ENCODE results near the gene IL17A. TPM values are rescaled to one million over a fixed set of nuclear protein-coding genes. Genes with fewer than 3 reads are reported as not detected.

IL17A gene
- total RNA-seq, 1 experiment from 2014 or later: not detected

DNA sequence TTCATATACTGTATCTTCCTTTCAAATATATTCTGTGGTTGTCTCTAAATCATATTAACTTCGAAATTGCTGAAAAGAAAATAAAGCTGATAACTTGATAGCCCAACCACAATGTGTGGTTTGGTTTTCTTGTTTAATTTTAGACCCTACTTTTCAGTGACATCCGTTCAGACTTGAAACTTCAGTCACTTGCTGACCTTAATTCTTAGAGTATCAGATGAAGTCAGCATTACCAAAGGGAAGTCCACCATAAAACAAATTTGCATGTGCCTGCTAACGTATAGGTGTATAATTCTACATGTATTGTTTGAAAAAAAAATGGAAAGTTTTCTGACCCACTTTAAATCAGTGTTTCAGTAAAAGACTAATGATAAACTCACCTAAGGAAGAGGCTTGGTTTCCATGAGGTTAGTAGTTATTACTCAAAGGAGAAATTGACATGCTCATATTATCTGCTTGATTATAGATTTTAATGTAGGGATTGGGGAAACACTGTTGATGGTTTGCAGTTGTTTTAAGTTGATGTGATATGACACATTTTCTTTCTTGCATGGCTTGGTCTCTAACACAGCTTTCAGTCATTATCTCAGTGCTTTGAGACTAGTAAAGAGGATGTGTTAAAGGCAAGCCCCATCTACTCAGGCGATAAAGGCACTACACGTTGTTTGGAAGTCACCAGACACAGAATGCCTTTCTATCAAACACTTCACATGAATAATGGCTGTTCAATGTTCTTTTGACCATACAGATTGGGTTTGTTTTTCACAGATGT, 5.2 kb upstream of the IL17A start:
- no peaks in the 10 kb centered on the region for H3K4me1 ChIP-seq (replicated peaks; ENCODE audit: insufficient read depth)
- no peaks in the 10 kb centered on the region for H4K20me1 ChIP-seq (ENCODE audit: insufficient read depth)
- ChIA-PET POLR2A (ENCODE audit: unreplicated experiment) (no interaction called here), CTCF (no interaction called here)
- no TSS peak for BruUV-seq (replicated peaks)
- H3K79me2 ChIP-seq (ENCODE audit: low read depth): no peaks in the 10 kb centered on the region
- no peak overlapping the region for H3K4me2 ChIP-seq
- DNase-seq: no peak
- no peak for TF ChIP-seq EZH2 (IDR thresholded peaks at IDR 0.05; ENCODE audit: low read depth)
- TF ChIP-seq, protein P1, sequence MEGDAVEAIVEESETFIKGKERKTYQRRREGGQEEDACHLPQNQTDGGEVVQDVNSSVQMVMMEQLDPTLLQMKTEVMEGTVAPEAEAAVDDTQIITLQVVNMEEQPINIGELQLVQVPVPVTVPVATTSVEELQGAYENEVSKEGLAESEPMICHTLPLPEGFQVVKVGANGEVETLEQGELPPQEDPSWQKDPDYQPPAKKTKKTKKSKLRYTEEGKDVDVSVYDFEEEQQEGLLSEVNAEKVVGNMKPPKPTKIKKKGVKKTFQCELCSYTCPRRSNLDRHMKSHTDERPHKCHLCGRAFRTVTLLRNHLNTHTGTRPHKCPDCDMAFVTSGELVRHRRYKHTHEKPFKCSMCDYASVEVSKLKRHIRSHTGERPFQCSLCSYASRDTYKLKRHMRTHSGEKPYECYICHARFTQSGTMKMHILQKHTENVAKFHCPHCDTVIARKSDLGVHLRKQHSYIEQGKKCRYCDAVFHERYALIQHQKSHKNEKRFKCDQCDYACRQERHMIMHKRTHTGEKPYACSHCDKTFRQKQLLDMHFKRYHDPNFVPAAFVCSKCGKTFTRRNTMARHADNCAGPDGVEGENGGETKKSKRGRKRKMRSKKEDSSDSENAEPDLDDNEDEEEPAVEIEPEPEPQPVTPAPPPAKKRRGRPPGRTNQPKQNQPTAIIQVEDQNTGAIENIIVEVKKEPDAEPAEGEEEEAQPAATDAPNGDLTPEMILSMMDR (conservative IDR thresholded peaks at IDR 0.05): no peak
- no peaks in the 10 kb centered on the region for H3K36me3 ChIP-seq (ENCODE audit: low read depth)
- intact Hi-C loops (cut with micrococcal nuclease; ENCODE audit: unreplicated experiment): loop anchor here (5.0 kb wide), 1 partner anchor 524 kb away; no protein-coding TSS in a partner anchor
- H3K9me2 ChIP-seq (ENCODE audit: insufficient read depth): no peaks in the 10 kb centered on the region
- no peaks in the 10 kb centered on the region for H3K9me3 ChIP-seq (ENCODE audit: insufficient read depth, low read depth)
- no peak overlapping the region for H3K4me3 ChIP-seq
- H3F3A ChIP-seq (ENCODE audit: insufficient read depth, low read depth): no peaks in the 10 kb centered on the region
- H3K27me3 ChIP-seq (ENCODE audit: insufficient read depth, low read depth): peaks cover 24% of the 10 kb centered on the region
- H2AFZ ChIP-seq: no peak overlapping the region
- H3K27ac ChIP-seq: no peak overlapping the region

DNA sequence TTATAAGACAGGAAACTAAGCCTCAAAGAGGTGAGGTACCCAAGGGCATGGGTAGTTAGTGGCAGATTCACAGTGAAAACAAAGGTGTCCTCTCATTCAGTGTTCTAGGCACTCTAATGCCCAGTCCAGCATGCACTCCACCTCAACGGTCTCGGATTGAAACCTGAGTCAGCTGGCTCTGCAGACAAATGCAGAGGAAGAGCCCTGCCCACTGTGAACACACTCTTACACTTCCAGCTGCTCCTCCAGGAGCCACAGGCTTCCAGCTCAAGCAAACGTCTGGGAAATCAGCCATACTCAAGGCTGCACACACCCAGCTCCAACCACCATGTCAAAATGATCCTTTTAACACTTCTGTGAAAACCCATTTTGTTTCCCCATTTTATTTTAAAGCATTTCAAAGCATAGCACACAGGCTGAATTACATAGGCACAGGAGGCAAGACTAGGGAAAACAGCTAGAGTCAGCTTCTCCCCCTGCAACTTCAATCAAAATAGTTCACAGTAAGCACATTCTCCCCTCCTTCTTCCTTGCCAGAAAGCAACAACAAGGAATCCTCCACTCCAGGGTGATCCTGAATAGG, 3.0 kb upstream of the IL17A start:
- Histone ChIP-seq H3K79me2 (ENCODE audit: low read depth) (no peaks in the 10 kb centered on the region), H3K27me3 (ENCODE audit: insufficient read depth, low read depth) (peaks cover 46% of the 10 kb centered on the region), H3K9me2 (ENCODE audit: insufficient read depth) (no peaks in the 10 kb centered on the region), H3K4me1 (replicated peaks; ENCODE audit: insufficient read depth) (no peaks in the 10 kb centered on the region), H3K4me3 (no peak overlapping the region), H3K36me3 (ENCODE audit: low read depth) (no peaks in the 10 kb centered on the region), H4K20me1 (ENCODE audit: insufficient read depth) (no peaks in the 10 kb centered on the region), H3K27ac (no peak overlapping the region), H2AFZ (no peak overlapping the region), H3K9me3 (ENCODE audit: insufficient read depth, low read depth) (no peaks in the 10 kb centered on the region), H3K4me2 (no peak overlapping the region), H3F3A (ENCODE audit: insufficient read depth, low read depth) (no peaks in the 10 kb centered on the region)
- TF ChIP-seq, protein P1 (conservative IDR thresholded peaks at IDR 0.05): no peak
- TF ChIP-seq EZH2 (IDR thresholded peaks at IDR 0.05; ENCODE audit: low read depth): no peak
- no peak for DNase-seq
- CTCF ChIA-PET: no interaction called here
- no TSS peak for BruUV-seq (replicated peaks)
- intact Hi-C loops (cut with micrococcal nuclease; ENCODE audit: unreplicated experiment): loop anchor here (5.0 kb wide), 1 partner anchor 526 kb away; no protein-coding TSS in a partner anchor
- POLR2A ChIA-PET (ENCODE audit: unreplicated experiment): no interaction called here

DNA sequence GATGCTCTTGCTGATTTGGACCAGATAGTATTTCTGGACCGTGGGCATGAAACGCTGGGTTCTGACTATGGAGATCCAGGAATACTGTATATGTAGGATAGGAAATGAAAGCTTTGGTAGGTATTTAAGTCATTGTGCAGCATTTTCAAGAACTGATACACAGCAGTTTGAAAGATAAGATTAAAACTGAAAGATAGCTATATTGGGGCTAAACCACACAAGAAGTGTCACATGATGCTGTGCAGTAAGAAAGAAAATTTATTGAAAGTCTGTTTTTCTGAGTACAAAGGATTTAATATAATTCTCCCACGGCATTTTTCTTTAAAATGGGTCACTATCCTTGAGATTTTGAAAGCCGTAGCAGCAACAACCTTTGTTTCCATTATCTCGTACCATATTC, 305 bp downstream of the IL17A start:
- H4K20me1 ChIP-seq (ENCODE audit: insufficient read depth): no peaks in the 10 kb centered on the region
- H3K79me2 ChIP-seq (ENCODE audit: low read depth): no peaks in the 10 kb centered on the region
- H3K36me3 ChIP-seq (ENCODE audit: low read depth): no peaks in the 10 kb centered on the region
- no peak overlapping the region for H3K4me2 ChIP-seq
- no peak overlapping the region for H3K4me3 ChIP-seq
- H3F3A ChIP-seq (ENCODE audit: insufficient read depth, low read depth): no peaks in the 10 kb centered on the region
- TF ChIP-seq EZH2 (IDR thresholded peaks at IDR 0.05; ENCODE audit: low read depth): no peak
- TF ChIP-seq, protein P1 (conservative IDR thresholded peaks at IDR 0.05): no peak
- H3K27ac ChIP-seq: no peak overlapping the region
- no peaks in the 10 kb centered on the region for H3K9me3 ChIP-seq (ENCODE audit: insufficient read depth, low read depth)
- peaks cover 59% of the 10 kb centered on the region for H3K27me3 ChIP-seq (ENCODE audit: insufficient read depth, low read depth)
- DNase-seq: no peak
- intact Hi-C loops (cut with micrococcal nuclease; ENCODE audit: unreplicated experiment): no loop called here
- H3K4me1 ChIP-seq (replicated peaks; ENCODE audit: insufficient read depth): no peaks in the 10 kb centered on the region
- H2AFZ ChIP-seq: no peak overlapping the region
- ChIA-PET CTCF (no interaction called here), POLR2A (ENCODE audit: unreplicated experiment) (no interaction called here)
- no TSS peak for BruUV-seq (replicated peaks)
- no peaks in the 10 kb centered on the region for H3K9me2 ChIP-seq (ENCODE audit: insufficient read depth)
